ENCODE measurements around the gene FLYWCH1. TPM values are rescaled to one million over a fixed set of nuclear protein-coding genes. Genes with fewer than 3 reads are reported as not detected.

Gene FLYWCH1, protein sequence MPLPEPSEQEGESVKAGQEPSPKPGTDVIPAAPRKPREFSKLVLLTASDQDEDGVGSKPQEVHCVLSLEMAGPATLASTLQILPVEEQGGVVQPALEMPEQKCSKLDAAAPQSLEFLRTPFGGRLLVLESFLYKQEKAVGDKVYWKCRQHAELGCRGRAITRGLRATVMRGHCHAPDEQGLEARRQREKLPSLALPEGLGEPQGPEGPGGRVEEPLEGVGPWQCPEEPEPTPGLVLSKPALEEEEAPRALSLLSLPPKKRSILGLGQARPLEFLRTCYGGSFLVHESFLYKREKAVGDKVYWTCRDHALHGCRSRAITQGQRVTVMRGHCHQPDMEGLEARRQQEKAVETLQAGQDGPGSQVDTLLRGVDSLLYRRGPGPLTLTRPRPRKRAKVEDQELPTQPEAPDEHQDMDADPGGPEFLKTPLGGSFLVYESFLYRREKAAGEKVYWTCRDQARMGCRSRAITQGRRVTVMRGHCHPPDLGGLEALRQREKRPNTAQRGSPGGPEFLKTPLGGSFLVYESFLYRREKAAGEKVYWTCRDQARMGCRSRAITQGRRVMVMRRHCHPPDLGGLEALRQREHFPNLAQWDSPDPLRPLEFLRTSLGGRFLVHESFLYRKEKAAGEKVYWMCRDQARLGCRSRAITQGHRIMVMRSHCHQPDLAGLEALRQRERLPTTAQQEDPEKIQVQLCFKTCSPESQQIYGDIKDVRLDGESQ
- total RNA-seq (2014; rRNA removed; shearing (Covaris generic)): 9.1 and 9.7 TPM in 2 replicates

DNA sequence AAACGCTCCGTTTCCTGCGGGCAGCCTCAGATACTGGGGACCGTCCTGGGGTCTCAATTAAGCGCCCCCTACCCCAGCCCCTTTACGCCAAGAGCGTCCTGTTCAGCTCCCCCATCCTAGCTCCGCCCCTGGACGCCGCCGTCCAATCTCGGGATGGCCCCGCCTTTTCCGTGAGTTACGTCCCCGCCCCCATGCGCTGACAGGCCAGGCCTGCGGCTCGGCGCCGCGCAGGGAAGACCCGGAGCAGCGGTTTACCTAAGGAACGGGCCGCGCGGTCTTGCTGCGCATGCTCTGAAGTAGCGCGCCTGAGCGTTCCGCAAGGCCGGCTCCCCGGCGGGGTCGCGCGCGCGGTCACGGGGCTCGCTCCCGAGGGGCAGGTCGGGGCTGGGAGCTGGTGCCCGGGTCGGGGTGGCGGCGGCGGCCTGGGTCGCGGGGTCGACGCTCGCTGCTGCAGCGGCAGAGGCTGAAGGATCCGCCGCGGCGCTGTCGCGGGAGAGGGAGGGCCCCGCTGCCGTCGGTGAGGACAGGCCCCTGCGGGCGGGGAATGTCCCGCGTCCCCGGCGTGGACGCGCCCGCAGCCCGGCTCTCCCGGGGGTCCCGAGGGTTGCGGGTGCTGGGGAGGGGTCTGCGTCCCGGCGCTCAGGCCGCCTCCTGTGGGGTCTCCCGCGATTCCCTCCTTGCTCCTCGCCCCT lies at the start of gene FLYWCH1:
Gene FLYWCH1 (plus strand): TSS at position 294 of the 692 bp plus-strand sequence. CDS start 17,755 bp downstream, outside the sequence.
- Histone ChIP-seq H3K27me3 (no peaks in the 10 kb centered on the region), H3K4me1 (peaks cover 4% of the 10 kb centered on the region), H3K4me3 (peak within 1 kb of the TSS; percentile 82), H3K36me3 (no peaks in the 10 kb centered on the region), H3K9me3 (replicated peaks) (no peaks in the 10 kb centered on the region), H3K27ac (no peak within 1 kb of the TSS)
- DNase-seq: peak; percentile 97

DNA sequence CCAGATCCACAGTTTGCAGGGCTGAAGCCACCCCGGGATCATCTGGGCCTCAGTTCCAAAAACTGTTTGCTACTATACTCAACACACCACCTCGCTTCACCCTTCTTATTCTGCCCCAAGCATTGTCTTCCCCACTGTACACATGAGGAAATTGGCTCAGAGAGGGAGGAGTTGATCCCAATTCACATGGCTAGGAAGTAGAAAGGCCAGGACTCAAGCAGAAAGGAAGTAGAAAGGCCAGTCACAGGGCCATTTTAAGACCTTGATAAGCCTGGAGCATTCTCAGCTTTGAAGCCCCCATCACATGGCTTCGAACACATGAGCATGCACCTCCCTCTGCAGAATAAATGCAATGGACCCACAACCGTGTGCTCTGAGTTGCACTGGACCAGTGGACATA lies 46.1 kb upstream of the FLYWCH1 start:
- Histone ChIP-seq H3K36me3 (no peaks in the 10 kb centered on the region), H3K4me1 (peaks cover 5% of the 10 kb centered on the region; the same call in 1 of the 2 replicates), H3K4me3 (no peak overlapping the region), H3K9me3 (replicated peaks) (peaks cover 3% of the 10 kb centered on the region; the same call in 1 of the 2 replicates), H3K27me3 (no peaks in the 10 kb centered on the region), H3K27ac (no peak overlapping the region)
- DNase-seq: no peak

GRCh38 chr16:2866431-2866830 lies 45.3 kb upstream of the FLYWCH1 start:
- H3K36me3 ChIP-seq: no peaks in the 10 kb centered on the region
- no peak overlapping the region for H3K27ac ChIP-seq
- no peaks in the 10 kb centered on the region for H3K27me3 ChIP-seq
- no peak for DNase-seq
- H3K4me1 ChIP-seq: peaks cover 5% of the 10 kb centered on the region; the same call in 1 of the 2 replicates
- H3K4me3 ChIP-seq: no peak overlapping the region
- no peaks in the 10 kb centered on the region for H3K9me3 ChIP-seq (replicated peaks)

DNA sequence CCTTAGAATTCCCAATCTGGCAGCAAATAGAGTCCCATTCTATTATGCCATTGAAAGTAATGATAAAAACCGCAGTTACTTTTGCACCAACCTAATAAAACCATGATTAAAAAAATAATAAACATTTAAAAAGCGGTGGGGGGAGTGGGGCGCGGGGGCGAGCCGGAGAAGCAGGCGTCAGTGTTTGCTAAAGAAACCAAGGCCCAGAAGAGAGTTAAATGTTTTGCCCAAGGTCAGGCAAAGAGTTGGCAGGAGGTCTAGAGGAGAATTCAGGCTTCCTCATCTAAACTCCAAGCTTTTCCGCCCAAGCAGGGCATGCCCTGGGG lies 44.1 kb upstream of the FLYWCH1 start:
- peaks cover 5% of the 10 kb centered on the region; the same call in 1 of the 2 replicates for H3K4me1 ChIP-seq
- no peaks in the 10 kb centered on the region for H3K27me3 ChIP-seq
- no peaks in the 10 kb centered on the region for H3K36me3 ChIP-seq
- no peak for DNase-seq
- no peaks in the 10 kb centered on the region for H3K9me3 ChIP-seq (replicated peaks)
- H3K4me3 ChIP-seq: peak overlapping the region; percentile 84
- H3K27ac ChIP-seq: peak overlapping the region; percentile 85

DNA sequence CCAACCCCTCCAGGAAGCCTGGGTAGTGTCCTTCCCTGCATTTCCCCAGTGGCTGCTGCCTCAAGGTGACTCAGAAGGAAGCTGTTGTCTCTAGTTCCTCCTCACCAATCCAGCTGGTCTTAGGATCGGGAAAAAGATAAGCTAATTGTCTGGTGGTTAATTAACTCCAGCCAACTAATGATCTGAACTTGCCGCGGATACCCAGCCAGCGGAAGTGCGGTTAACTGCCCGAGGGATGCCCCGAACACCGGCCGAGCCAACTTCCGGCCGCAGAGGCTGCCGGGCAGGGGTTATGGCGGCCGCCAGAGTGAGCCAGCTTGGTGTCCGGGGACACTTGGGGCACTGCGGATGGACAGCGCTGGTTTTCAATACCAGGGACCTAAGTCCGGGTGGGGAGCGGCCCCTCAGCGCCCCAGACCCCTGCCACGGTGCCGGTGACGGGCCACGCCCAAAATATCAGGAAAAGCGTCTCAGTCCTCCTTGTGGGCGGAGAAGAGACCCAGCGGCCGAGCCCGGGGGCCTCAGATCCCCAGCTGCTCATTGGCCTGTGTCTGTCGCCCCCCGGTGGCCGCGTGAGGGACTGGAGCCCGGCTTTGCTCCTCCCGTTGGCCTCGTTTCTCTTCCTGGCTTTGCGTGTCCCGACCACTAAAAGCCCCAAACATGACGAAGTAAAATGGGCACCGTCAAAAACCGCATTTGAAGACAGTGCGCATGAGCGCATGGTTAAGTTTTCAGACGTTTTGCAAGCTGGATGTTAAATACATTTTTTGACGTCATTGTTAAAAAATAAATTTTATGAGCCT lies 43.5 kb upstream of the FLYWCH1 start:
- no peaks in the 10 kb centered on the region for H3K9me3 ChIP-seq (replicated peaks)
- peak overlapping the region; percentile 84 for H3K4me3 ChIP-seq
- peak; percentile 90 to 94 for DNase-seq
- H3K4me1 ChIP-seq: peaks cover 5% of the 10 kb centered on the region
- H3K27ac ChIP-seq: peak overlapping the region; percentile 85
- H3K36me3 ChIP-seq: no peaks in the 10 kb centered on the region
- no peaks in the 10 kb centered on the region for H3K27me3 ChIP-seq

DNA sequence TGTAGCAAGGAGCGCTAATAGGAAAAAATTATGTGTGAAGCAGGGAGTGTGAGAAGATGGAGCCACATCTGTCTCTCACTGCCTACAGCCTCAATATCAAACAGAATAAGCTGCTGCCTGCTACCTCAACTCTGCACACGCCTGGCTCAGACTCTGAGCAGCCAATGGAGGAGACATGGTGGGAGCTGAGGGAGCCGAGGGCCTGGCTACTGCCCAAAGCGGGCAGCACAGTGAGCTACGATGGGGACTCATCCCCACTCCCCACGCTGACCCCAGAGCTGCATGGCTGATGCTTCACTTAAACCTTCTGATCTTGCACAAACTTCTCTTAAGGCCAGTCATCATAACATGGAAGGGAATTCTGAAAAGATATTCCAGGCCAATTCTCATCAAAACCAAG lies 39.8 kb upstream of the FLYWCH1 start:
- DNase-seq: no peak
- Histone ChIP-seq H3K27me3 (no peaks in the 10 kb centered on the region), H3K4me3 (no peak overlapping the region), H3K36me3 (no peaks in the 10 kb centered on the region), H3K9me3 (replicated peaks) (no peaks in the 10 kb centered on the region), H3K27ac (no peak overlapping the region), H3K4me1 (peaks cover 16% of the 10 kb centered on the region)

DNA sequence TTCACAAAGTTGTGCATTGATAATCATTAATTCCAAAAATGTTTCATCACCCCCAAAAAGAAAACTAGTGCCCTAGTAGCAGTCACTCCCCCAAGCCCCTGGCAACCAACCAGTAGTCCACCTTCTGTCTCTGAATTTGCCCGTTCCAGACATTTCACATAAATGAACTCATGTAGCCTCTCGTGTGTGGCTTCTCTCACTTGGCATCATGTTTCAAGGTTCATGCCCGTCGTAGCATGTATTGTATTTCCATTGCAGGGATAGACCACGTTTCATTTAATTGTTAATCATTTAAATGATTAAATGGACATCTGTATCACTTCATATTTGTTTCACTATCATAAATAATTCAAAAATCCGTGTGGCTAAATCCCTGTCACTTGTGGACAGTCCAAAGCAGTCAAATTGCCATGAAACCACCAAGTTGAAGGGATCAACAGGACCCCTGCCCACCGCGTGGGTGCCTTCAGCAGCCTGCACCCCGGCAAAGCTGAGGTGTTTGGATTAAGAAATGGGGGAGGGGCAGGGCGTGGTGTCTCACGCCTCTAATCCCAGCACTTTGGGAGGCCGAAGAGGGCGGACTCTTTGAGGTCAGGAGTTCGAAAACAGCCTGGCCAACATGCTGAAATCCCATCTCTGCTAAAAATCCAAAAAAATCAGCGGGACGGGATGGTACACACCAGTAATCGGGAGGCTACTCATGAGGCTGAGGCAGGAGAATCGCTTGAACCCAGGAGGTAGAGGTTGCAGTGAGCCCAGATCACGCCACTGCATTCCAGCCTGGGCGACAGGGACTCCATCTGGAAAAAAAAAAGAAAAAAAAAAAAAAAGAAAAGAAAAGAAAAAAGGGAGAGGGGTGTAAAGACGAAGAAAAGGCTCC lies 37.5 kb upstream of the FLYWCH1 start:
- no peak overlapping the region for H3K4me3 ChIP-seq
- H3K36me3 ChIP-seq: no peaks in the 10 kb centered on the region
- H3K9me3 ChIP-seq (replicated peaks): no peaks in the 10 kb centered on the region
- H3K4me1 ChIP-seq: peaks cover 11% of the 10 kb centered on the region
- DNase-seq: peak; percentile 27 to 60
- H3K27ac ChIP-seq: no peak overlapping the region
- H3K27me3 ChIP-seq: no peaks in the 10 kb centered on the region

GRCh38 chr16:2874912-2875362 lies 36.8 kb upstream of the FLYWCH1 start:
- Histone ChIP-seq H3K27ac (no peak overlapping the region), H3K27me3 (no peaks in the 10 kb centered on the region), H3K4me3 (no peak overlapping the region), H3K9me3 (replicated peaks) (no peaks in the 10 kb centered on the region), H3K36me3 (no peaks in the 10 kb centered on the region), H3K4me1 (peaks cover 11% of the 10 kb centered on the region)
- peak; percentile 72 to 83 for DNase-seq

- Histone ChIP-seq H3K27me3 (no peaks in the 10 kb centered on the region), H3K4me3 (no peak overlapping the region), H3K36me3 (no peaks in the 10 kb centered on the region), H3K27ac (no peak overlapping the region), H3K4me1 (no peaks in the 10 kb centered on the region), H3K9me3 (replicated peaks) (no peaks in the 10 kb centered on the region)
- no peak for DNase-seq
Measured at GRCh38 chr16:2879854-2880508, 31.8 kb upstream of the FLYWCH1 start.

- Histone ChIP-seq H3K36me3 (no peaks in the 10 kb centered on the region), H3K4me1 (no peaks in the 10 kb centered on the region), H3K27me3 (no peaks in the 10 kb centered on the region), H3K27ac (no peak overlapping the region; the same call in 1 of the 2 replicates), H3K4me3 (peak overlapping the region; percentile 82), H3K9me3 (replicated peaks) (no peaks in the 10 kb centered on the region)
- peak; percentile 39 to 45 for DNase-seq
Measured at GRCh38 chr16:2881783-2882649, 29.7 kb upstream of the FLYWCH1 start.

GRCh38 chr16:2882650-2883457 lies 28.9 kb upstream of the FLYWCH1 start, which contains the start of gene FLYWCH2:
TSS of gene FLYWCH2 (plus strand) at chr16:2883215. CDS start at chr16:2896450, 13,235 bp downstream.
- Histone ChIP-seq H3K4me3 (peak within 1 kb of the TSS; percentile 82), H3K27ac (peak within 1 kb of the TSS; percentile 79), H3K9me3 (replicated peaks) (no peaks in the 10 kb centered on the region), H3K27me3 (no peaks in the 10 kb centered on the region), H3K36me3 (no peaks in the 10 kb centered on the region), H3K4me1 (no peaks in the 10 kb centered on the region)
- DNase-seq: peak; percentile 98
